H9 (cell line): ENCODE results near the gene RAD23A. TPM values are rescaled to one million over a fixed set of nuclear protein-coding genes. Genes with fewer than 3 reads are reported as not detected.

Experiments used
- DNase-seq: peaks from one replicate; pipeline ENCODE4 v3.0.0-alpha.2; 2017
- H2AFZ ChIP-seq: one replicate; pipeline ENCODE4 v1.6.1; 2013; ENCODE audit warnings: mild to moderate bottlenecking, low read length, control low read depth, moderate library complexity
- H2AK5ac ChIP-seq: 2 replicates; pipeline ENCODE4 v1.6.1; 2013; ENCODE audit warnings: low read length, control low read depth, mixed read lengths; ENCODE audit not compliant: insufficient read length
- H2BK120ac ChIP-seq: one replicate; pipeline ENCODE4 v1.6.1; 2013; ENCODE audit warnings: low read depth, mild to moderate bottlenecking, low read length, control low read depth, inconsistent platforms; ENCODE audit not compliant: poor library complexity, severe bottlenecking
- H2BK12ac ChIP-seq: 2 replicates; pipeline ENCODE4 v1.6.1; 2013; ENCODE audit warnings: low read length, control low read depth, mixed read lengths, low read depth; ENCODE audit not compliant: insufficient read length
- H2BK15ac ChIP-seq: 2 replicates; pipeline ENCODE4 v1.6.1; 2013; ENCODE audit warnings: low read depth, low read length, control low read depth
- H2BK20ac ChIP-seq: one replicate; pipeline ENCODE4 v1.6.1; 2013; ENCODE audit warnings: low read depth, mild to moderate bottlenecking, low read length, control low read depth, inconsistent platforms; ENCODE audit not compliant: poor library complexity, severe bottlenecking
- H2BK5ac ChIP-seq: 2 replicates; pipeline ENCODE4 v1.6.1; 2013; ENCODE audit warnings: low read length, control low read depth, mixed read lengths; ENCODE audit not compliant: insufficient read length
- H3K14ac ChIP-seq: 2 replicates; pipeline ENCODE4 v1.6.1; 2013; ENCODE audit warnings: low read length, control low read depth; ENCODE audit not compliant: insufficient read depth
- H3K18ac ChIP-seq: 2 replicates; pipeline ENCODE4 v1.6.1; 2013; ENCODE audit warnings: low read depth, mild to moderate bottlenecking, mixed read lengths, low read length, control low read depth; ENCODE audit not compliant: insufficient read length
- H3K23ac ChIP-seq: 2 replicates; pipeline ENCODE4 v1.6.1; 2013; ENCODE audit warnings: low read length, control low read depth, mixed read lengths, low read depth; ENCODE audit not compliant: insufficient read length
- H3K23me2 ChIP-seq: 2 replicates; pipeline ENCODE4 v1.6.1; 2013; ENCODE audit warnings: low read depth, mild to moderate bottlenecking, mixed read lengths, low read length, control low read depth; ENCODE audit not compliant: insufficient read length, poor library complexity, severe bottlenecking
- H3K27ac ChIP-seq: 2 replicates; pipeline ENCODE4 v1.5.1; 2013; ENCODE audit warnings: low read length, control low read depth, mixed read lengths, low read depth; ENCODE audit not compliant: insufficient read length
- H3K27me3 ChIP-seq: 2 replicates; pipeline ENCODE4 v1.6.1; 2013; ENCODE audit warnings: low read length, control low read depth, inconsistent platforms; ENCODE audit not compliant: insufficient read depth
- H3K4ac ChIP-seq: 2 replicates; pipeline ENCODE4 v1.6.1; 2013; ENCODE audit warnings: low read depth, mild to moderate bottlenecking, control low read depth, inconsistent platforms, low read length, moderate library complexity
- H3K4me1 ChIP-seq: 2 replicates; pipeline ENCODE4 v1.6.1; 2013; ENCODE audit warnings: low read length, control low read depth, inconsistent platforms; ENCODE audit not compliant: insufficient read depth
- H3K4me2 ChIP-seq: 2 replicates; pipeline ENCODE4 v1.6.1; 2013; ENCODE audit warnings: low read length, control low read depth, mixed read lengths; ENCODE audit not compliant: insufficient read length, insufficient read depth
- H3K56ac ChIP-seq: 2 replicates; pipeline ENCODE4 v1.6.1; 2013; ENCODE audit warnings: low read depth, mild to moderate bottlenecking, mixed read lengths, low read length, control low read depth; ENCODE audit not compliant: insufficient read length
- H3K79me1 ChIP-seq: 2 replicates; pipeline ENCODE4 v1.6.1; 2013; ENCODE audit warnings: low read depth, mild to moderate bottlenecking, moderate library complexity, low read length, control low read depth, inconsistent platforms; ENCODE audit not compliant: insufficient read depth, poor library complexity, severe bottlenecking
- H3K79me2 ChIP-seq: 2 replicates; pipeline ENCODE4 v1.6.1; 2013; ENCODE audit warnings: low read length, control low read depth, inconsistent platforms; ENCODE audit not compliant: insufficient read depth
- H3K9ac ChIP-seq: 2 replicates; pipeline ENCODE4 v1.6.1; 2013; ENCODE audit warnings: low read length, control low read depth, mixed read lengths; ENCODE audit not compliant: insufficient read length; ENCODE audit errors: extremely low read depth
- H3K9me3 ChIP-seq: one replicate; pipeline ENCODE4 v1.6.1; 2013; ENCODE audit warnings: low read depth, low read length, inconsistent platforms; ENCODE audit not compliant: control insufficient read depth
- H3T11ph ChIP-seq: one replicate; pipeline ENCODE4 v1.6.1; 2013; ENCODE audit warnings: mild to moderate bottlenecking, low read length, control low read depth, inconsistent platforms
- H4K20me1 ChIP-seq: one replicate; pipeline ENCODE4 v1.6.1; 2013; ENCODE audit not compliant: control insufficient read depth, insufficient read length, insufficient read depth
- H4K5ac ChIP-seq: 2 replicates; pipeline ENCODE4 v1.6.1; 2013; ENCODE audit warnings: low read depth, mild to moderate bottlenecking, mixed read lengths, low read length, control low read depth; ENCODE audit not compliant: insufficient read length
- H4K8ac ChIP-seq: replicated peaks from 2 replicates; pipeline ENCODE4 v1.6.1; 2013; ENCODE audit warnings: low read length, control low read depth, mixed read lengths, low read depth; ENCODE audit not compliant: insufficient read length
- H4K91ac ChIP-seq: 2 replicates; pipeline ENCODE4 v1.6.1; 2013; ENCODE audit warnings: low read depth, mild to moderate bottlenecking, moderate library complexity, mixed read lengths, low read length, control low read depth; ENCODE audit not compliant: insufficient read length
- H3K27ac Mint-ChIP-seq, 3 experiments: 2 replicates in 2 of 3; 3 replicates in 1 of 3; pipeline ENCODE4 v1.8.0; 2020 to 2021; ENCODE audit warnings: mixed read lengths in 3 of 3, mild to moderate bottlenecking in 1 of 3, moderate library complexity in 1 of 3
- H3K27me3 Mint-ChIP-seq: 2 replicates; pipeline ENCODE4 v1.8.0; 2021; ENCODE audit warnings: low read depth, mild to moderate bottlenecking, moderate library complexity, mixed read lengths
- H3K36me3 Mint-ChIP-seq, 3 experiments: 2 replicates in 2 of 3; 3 replicates in 1 of 3; pipeline ENCODE4 v1.8.0; 2020 to 2021; ENCODE audit warnings: low read depth in 3 of 3, mixed read lengths in 3 of 3; ENCODE audit not compliant: insufficient read depth in 1 of 3
- H3K4me1 Mint-ChIP-seq, 2 experiments: 2 replicates each; pipeline ENCODE4 v1.8.0; 2020; ENCODE audit warnings: mixed read lengths in 2 of 2
- H3K4me3 Mint-ChIP-seq, 2 experiments: 2 replicates in 1 of 2; 3 replicates in 1 of 2; pipeline ENCODE4 v1.8.0; 2020 to 2021; ENCODE audit warnings: mild to moderate bottlenecking in 2 of 2, mixed read lengths in 2 of 2, moderate library complexity in 1 of 2
- H3K9me3 Mint-ChIP-seq, 2 experiments: 2 replicates in 1 of 2; 3 replicates in 1 of 2; pipeline ENCODE4 v1.8.0; 2020; ENCODE audit warnings: mild to moderate bottlenecking in 2 of 2, mixed read lengths in 2 of 2, moderate library complexity in 1 of 2
- WGBS: extraction: QIAGEN DNeasy Blood & Tissue Kit; methylation state at CpG from one replicate; pipeline ENCODE4 v1.1.7; 2013; ENCODE audit warnings: missing lambda C conversion rate, low lambda C conversion rate, mixed read lengths; ENCODE audit not compliant: insufficient read length; ENCODE audit errors: extremely low coverage; 5-methylcytosine and 5-hydroxymethylcytosine counted together
- total RNA-seq: library from RNA; stranded (reverse); gene quantifications from 2 replicates; pipeline ENCODE4 v1.2.1, GENCODE V29; 2021
- TF ChIP-seq, protein P1 (sequence below): fragments of 200-600 bp; sonication (generic); conservative IDR thresholded peaks from 3 replicates; pipeline ENCODE4 v1.8.0; 2021; ENCODE audit warnings: antibody characterized with exemption, mild to moderate bottlenecking

The RAD23A gene
- total RNA-seq, 1 experiment from 2014 or later, result 62.2 TPM

DNA sequence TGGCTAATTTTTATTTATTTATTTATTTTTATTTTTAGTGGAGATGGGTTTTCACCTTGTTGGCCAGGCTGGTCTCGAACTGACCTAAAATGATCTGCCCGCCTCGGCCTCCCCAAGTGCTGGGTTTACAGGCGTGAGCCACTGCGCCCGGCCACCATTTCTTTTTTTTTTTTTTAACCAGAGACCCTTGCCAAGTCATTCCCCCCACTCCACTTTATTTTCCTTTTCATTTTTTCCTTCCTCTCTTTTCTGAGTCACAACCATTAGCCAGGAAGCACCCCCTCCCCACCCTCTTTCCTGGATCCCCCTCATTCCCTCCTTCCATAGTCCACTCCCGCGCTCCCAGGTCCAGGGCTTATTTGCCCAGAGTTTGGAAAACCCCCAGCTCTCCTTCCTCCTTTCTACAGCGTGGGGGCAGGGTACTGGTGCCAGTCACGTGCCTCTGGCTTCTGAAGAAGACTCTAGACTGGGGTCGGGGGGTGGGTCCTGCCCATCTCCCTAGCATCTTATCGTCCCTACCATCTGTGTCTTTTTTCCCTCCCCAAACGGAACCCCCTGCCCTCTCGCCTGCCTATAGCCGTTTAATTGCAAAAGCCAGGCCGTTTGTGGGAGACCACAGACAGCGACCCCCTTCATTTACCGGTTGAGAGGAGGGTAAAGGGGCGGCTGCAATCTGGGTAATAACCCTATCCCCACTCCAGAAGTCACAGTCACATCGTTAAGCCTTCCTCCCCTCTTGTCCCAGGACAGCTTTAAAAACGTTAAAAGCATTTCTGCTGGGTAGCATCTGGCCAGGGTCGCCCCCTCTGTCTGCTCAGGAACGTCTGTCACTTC, 8.4 kb upstream of the RAD23A start:
- Mint-ChIP-seq H3K27me3 (no peaks in the 10 kb centered on the region; the same call in 1 of the 2 replicates), H3K4me3 (peak overlapping the region; percentile 98 to 99), H3K27ac (peak overlapping the region; percentile 71 to 97 (median 97)), H3K4me1 (peaks cover 27 to 47% of the 10 kb centered on the region in 2 experiments), H3K9me3 (no peaks in the 10 kb centered on the region; a peak in 1 of 5 replicates), H3K36me3 (peaks cover 36 to 47% (median 39%) of the 10 kb centered on the region in 3 experiments)
- no peak overlapping the region for H3K56ac ChIP-seq
- no peak overlapping the region for H2AK5ac ChIP-seq
- TF ChIP-seq, protein P1, sequence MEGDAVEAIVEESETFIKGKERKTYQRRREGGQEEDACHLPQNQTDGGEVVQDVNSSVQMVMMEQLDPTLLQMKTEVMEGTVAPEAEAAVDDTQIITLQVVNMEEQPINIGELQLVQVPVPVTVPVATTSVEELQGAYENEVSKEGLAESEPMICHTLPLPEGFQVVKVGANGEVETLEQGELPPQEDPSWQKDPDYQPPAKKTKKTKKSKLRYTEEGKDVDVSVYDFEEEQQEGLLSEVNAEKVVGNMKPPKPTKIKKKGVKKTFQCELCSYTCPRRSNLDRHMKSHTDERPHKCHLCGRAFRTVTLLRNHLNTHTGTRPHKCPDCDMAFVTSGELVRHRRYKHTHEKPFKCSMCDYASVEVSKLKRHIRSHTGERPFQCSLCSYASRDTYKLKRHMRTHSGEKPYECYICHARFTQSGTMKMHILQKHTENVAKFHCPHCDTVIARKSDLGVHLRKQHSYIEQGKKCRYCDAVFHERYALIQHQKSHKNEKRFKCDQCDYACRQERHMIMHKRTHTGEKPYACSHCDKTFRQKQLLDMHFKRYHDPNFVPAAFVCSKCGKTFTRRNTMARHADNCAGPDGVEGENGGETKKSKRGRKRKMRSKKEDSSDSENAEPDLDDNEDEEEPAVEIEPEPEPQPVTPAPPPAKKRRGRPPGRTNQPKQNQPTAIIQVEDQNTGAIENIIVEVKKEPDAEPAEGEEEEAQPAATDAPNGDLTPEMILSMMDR, result no peak
- H3K4me1 ChIP-seq, result no peaks in the 10 kb centered on the region; the same call in 1 of the 2 replicates
- peaks cover 16% of the 10 kb centered on the region; the same call in 1 of the 2 replicates for H3K79me2 ChIP-seq
- no peak overlapping the region for H2BK20ac ChIP-seq
- H3K79me1 ChIP-seq, result peaks cover 12% of the 10 kb centered on the region
- H2BK12ac ChIP-seq, result no peak overlapping the region
- no peak overlapping the region for H3K18ac ChIP-seq
- no peaks in the 10 kb centered on the region for H4K20me1 ChIP-seq
- no peak overlapping the region for H3K9ac ChIP-seq
- no peak overlapping the region for H2BK5ac ChIP-seq
- peak; percentile 69 for DNase-seq
- no peak overlapping the region for H4K8ac ChIP-seq
- no peak overlapping the region for H2AFZ ChIP-seq
- no peaks in the 10 kb centered on the region for H3K9me3 ChIP-seq
- H4K91ac ChIP-seq, result no peak overlapping the region
- H2BK120ac ChIP-seq, result peak overlapping the region; percentile 17
- no CpG with 5 or more reads among the region's 23 CpGs for WGBS
- H3K23ac ChIP-seq, result no peak overlapping the region
- H2BK15ac ChIP-seq, result no peak overlapping the region
- H3K14ac ChIP-seq, result no peak overlapping the region
- H3K27me3 ChIP-seq, result no peaks in the 10 kb centered on the region
- peaks cover 11% of the 10 kb centered on the region for H3K23me2 ChIP-seq
- H3K4me2 ChIP-seq, result peak overlapping the region; percentile 30
- no peak overlapping the region for H3K27ac ChIP-seq
- H3T11ph ChIP-seq, result no peak overlapping the region
- no peak overlapping the region for H4K5ac ChIP-seq
- no peak overlapping the region for H3K4ac ChIP-seq
